HepG2 (cell line): ENCODE data around the gene IRF2BPL. TPM values are rescaled to one million over a fixed set of nuclear protein-coding genes. Genes with fewer than 3 reads are reported as not detected.

ENCODE experiments used
- ATAC-seq: fragments of 200-7000 bp; cut with Tn5 transposase; 3 replicates; pipeline ENCODE4 v1.9.1; 2020; ENCODE audit warnings: mild to moderate bottlenecking, moderate library complexity
- BruUV-seq: library from RNA; stranded (reverse); fragments of 400-500 nt; replicated peaks from 2 replicates; lab custom pipeline; 2021; lab: Mats Ljungman, UMichigan
- CTCF ChIA-PET: fragments of 300-600 bp; formaldehyde crosslinking; extraction: SDS; loops from one replicate; lab custom pipeline; 2021; ENCODE audit warnings: low total read pairs, inconsistent platforms, low intra/inter-chr PET ratio; lab: Yijun Ruan, JAX
- POLR2A ChIA-PET: fragments of 350-600 bp; sonication (Branson Sonifier 250); formaldehyde crosslinking; loops from one replicate; lab custom pipeline; 2020; ENCODE audit warnings: antibody characterized with exemption, inconsistent platforms; lab: Yijun Ruan, JAX
- DNase-seq: peaks from one replicate; pipeline ENCODE4 v3.0.0-alpha.2; 2015; ENCODE audit warnings: low spot score
- FAIRE-seq: peaks from 3 replicates; lab custom pipeline; 2011; peaks lifted over from hg19 to GRCh38; lab: Jason Lieb, UNC
- H2AFZ ChIP-seq: one replicate; pipeline ENCODE4 v1.6.1; 2011; ENCODE audit warnings: low read length, inconsistent platforms
- H3K27ac ChIP-seq: fragments of 300-600 bp; 3 replicates; pipeline ENCODE4 v1.8.0; 2011; ENCODE audit warnings: mixed run types, mild to moderate bottlenecking, mixed read lengths, low read length, inconsistent platforms; ENCODE audit not compliant: insufficient read depth; ENCODE audit errors: extremely low read length
- H3K27me3 ChIP-seq, 2 experiments: fragments of 200-600 bp in 1 of 2; 2 replicates in 1 of 2; 3 replicates in 1 of 2; pipeline versions ENCODE4 v1.6.0 to v1.8.0; 2011; ENCODE audit warnings: low read length in 2 of 2, mild to moderate bottlenecking in 2 of 2, moderate library complexity in 2 of 2, inconsistent platforms in 1 of 2; ENCODE audit not compliant: insufficient read depth in 2 of 2, control insufficient read depth in 1 of 2
- H3K36me3 ChIP-seq, 2 experiments: fragments of 200-600 bp in 1 of 2; replicated peaks in 1 of 2; 2 replicates in 1 of 2; 3 replicates in 1 of 2; pipeline versions ENCODE4 v1.5.1 to v1.8.0; 2011; ENCODE audit warnings: low read length in 2 of 2, inconsistent platforms in 1 of 2; ENCODE audit not compliant: insufficient read depth in 2 of 2, control insufficient read depth in 1 of 2
- H3K4me1 ChIP-seq: 2 replicates; pipeline ENCODE4 v1.5.1; 2012; ENCODE audit warnings: low read length, inconsistent platforms; ENCODE audit not compliant: insufficient read depth
- H3K4me2 ChIP-seq: 2 replicates; pipeline ENCODE4 v1.6.0; 2011; ENCODE audit warnings: low read depth, low read length, inconsistent platforms
- H3K4me3 ChIP-seq, 3 experiments: fragments of 200-600 bp in 1 of 3; sonication (generic), shearing (Covaris generic) in 1 of 3; replicated peaks in 1 of 3; 2 replicates each; pipeline ENCODE4 v1.5.1; 2011 to 2016; ENCODE audit warnings: low read length in 3 of 3, inconsistent platforms in 2 of 3, low read depth in 2 of 3, mild to moderate bottlenecking in 2 of 3, control low read depth in 1 of 3, mixed read lengths in 1 of 3; ENCODE audit not compliant: insufficient read depth in 1 of 3
- H3K79me2 ChIP-seq: one replicate; pipeline ENCODE4 v1.6.1; 2011; ENCODE audit warnings: low read length, inconsistent platforms; ENCODE audit not compliant: insufficient read depth
- H3K9ac ChIP-seq: 2 replicates; pipeline ENCODE4 v1.6.0; 2011; ENCODE audit warnings: mild to moderate bottlenecking, low read depth, low read length, inconsistent platforms; ENCODE audit not compliant: insufficient read depth
- H3K9me3 ChIP-seq: 2 replicates; pipeline ENCODE4 v1.5.1; 2012; ENCODE audit warnings: mild to moderate bottlenecking, low read length
- H4K20me1 ChIP-seq: 2 replicates; pipeline ENCODE4 v1.6.0; 2011; ENCODE audit warnings: inconsistent platforms, mild to moderate bottlenecking, low read length, moderate library complexity; ENCODE audit not compliant: insufficient read depth
- JUNB ChIP-seq: sonication (generic); formaldehyde crosslinking; IDR thresholded peaks from 2 replicates; pipeline ENCODE4 v1.8.0; 2022; ENCODE audit warnings: missing genetic modification reagents, mild to moderate bottlenecking, borderline replicate concordance
- MTF2 ChIP-seq: sonication (generic); formaldehyde crosslinking; IDR thresholded peaks from 2 replicates; pipeline ENCODE4 v1.5.0; 2020; ENCODE audit warnings: missing genetic modification reagents, borderline replicate concordance
- NFYB ChIP-seq: sonication (generic); formaldehyde crosslinking; IDR thresholded peaks from 2 replicates; pipeline ENCODE4 v1.4.0; 2020; ENCODE audit warnings: missing genetic modification reagents
- ZFX ChIP-seq: sonication (generic); formaldehyde crosslinking; IDR thresholded peaks from 2 replicates; pipeline ENCODE4 v1.4.0; 2020; ENCODE audit warnings: mild to moderate bottlenecking, low read depth, missing genetic modification reagents, moderate library complexity
- ZNF609 ChIP-seq: sonication (generic); formaldehyde crosslinking; IDR thresholded peaks from 2 replicates; pipeline ENCODE4 v1.4.0; 2020; ENCODE audit warnings: mild to moderate bottlenecking, missing genetic modification reagents, borderline replicate concordance
- ZNF792 ChIP-seq: IDR thresholded peaks from 2 replicates; pipeline ENCODE4 v1.6.1; 2016
- WGBS: methylation state at CpG from one replicate; pipeline ENCODE4 v1.1.6; 2017; ENCODE audit warnings: low lambda C conversion rate; 5-methylcytosine and 5-hydroxymethylcytosine counted together
- in situ Hi-C: cut with HindIII; loops from 2 replicates; pipeline ENCODE4 v1.10.0; 2017; ENCODE audit warnings: low pct_unique_long_range_greater_than_20kb; ENCODE audit not compliant: extremely low pct_ligation_motif_present
- intact Hi-C: fragments of 100-400 bp; cut with micrococcal nuclease; formaldehyde crosslinking; loops from one replicate; pipeline ENCODE4 v1.10.0; 2022; ENCODE audit not compliant: unreplicated experiment
- polyA plus RNA-seq, 8 experiments: library from polyadenylated mRNA; depleted of rRNA in 3 of 8; stranded (reverse) in 7 of 8; unstranded in 1 of 8; fragments of >200 nt; fragmentation: Illumina TruSeq in 4 of 8; extraction: Trizol in 4 of 8; gene quantifications; 2 replicates each; pipeline versions ENCODE4 v1.2.1 to v1.2.3, GENCODE V29; 2011 to 2016; ENCODE audit warnings: low read depth in 4 of 8, missing spikeins in 1 of 8, mixed read lengths in 1 of 8; ENCODE audit not compliant: insufficient read depth in 1 of 8
- total RNA-seq, 5 experiments: library from RNA; depleted of rRNA; stranded (reverse); fragments of >200 nt; fragmentation: Illumina TruSeq; extraction: Trizol; gene quantifications; 2 replicates each; pipeline ENCODE4 v1.2.3, GENCODE V29; 2016; ENCODE audit warnings: low read depth in 1 of 5
- TF ChIP-seq, protein P1 (sequence below): sonication (generic); formaldehyde crosslinking; IDR thresholded peaks from 2 replicates; pipeline ENCODE4 v1.4.0; 2020; ENCODE audit warnings: missing genetic modification reagents
- TF ChIP-seq, protein P2 (sequence below): sonication (generic); formaldehyde crosslinking; IDR thresholded peaks from 2 replicates; pipeline ENCODE4 v1.4.0; 2020; ENCODE audit warnings: missing genetic modification reagents, mild to moderate bottlenecking, borderline replicate concordance
- TF ChIP-seq, protein P3 (sequence below), 2 experiments: fragments of 450-650 bp in 1 of 2; sonication (generic) in 1 of 2; formaldehyde crosslinking; IDR thresholded peaks; 2 replicates each; pipeline versions ENCODE4 v1.5.0 to v1.8.0; 2020 to 2022; ENCODE audit warnings: mild to moderate bottlenecking in 1 of 2, missing genetic modification reagents in 1 of 2
- TF ChIP-seq, protein P4 (sequence below): sonication (generic); formaldehyde crosslinking; IDR thresholded peaks from 2 replicates; pipeline ENCODE4 v1.5.0; 2020; ENCODE audit warnings: mild to moderate bottlenecking, missing genetic modification reagents, moderate library complexity

Gene IRF2BPL
- total and polyA plus RNA-seq, 2 of the 13 experiments (the other 11 are each of a cell fraction or from before 2014, with no cell fraction given) = 6.6 to 8.4 TPM

- ChIA-PET CTCF (no interaction called here), POLR2A (interaction anchor here (0.7 to 1.5 kb wide), 8 partner anchors 9 to 80 kb away, joined by 3 to 9 read pairs (median 4); no protein-coding TSS in a partner anchor)
- FAIRE-seq = no peak
- TF ChIP-seq ZFX (CRISPR knock-in tag) (peak; percentile 77), ZNF609 (CRISPR knock-in tag) (no peak), JUNB (CRISPR knock-in tag) (no peak), NFYB (CRISPR knock-in tag) (peak; percentile 58), ZNF792 (no peak), MTF2 (CRISPR knock-in tag) (no peak)
- TF ChIP-seq, protein P1, sequence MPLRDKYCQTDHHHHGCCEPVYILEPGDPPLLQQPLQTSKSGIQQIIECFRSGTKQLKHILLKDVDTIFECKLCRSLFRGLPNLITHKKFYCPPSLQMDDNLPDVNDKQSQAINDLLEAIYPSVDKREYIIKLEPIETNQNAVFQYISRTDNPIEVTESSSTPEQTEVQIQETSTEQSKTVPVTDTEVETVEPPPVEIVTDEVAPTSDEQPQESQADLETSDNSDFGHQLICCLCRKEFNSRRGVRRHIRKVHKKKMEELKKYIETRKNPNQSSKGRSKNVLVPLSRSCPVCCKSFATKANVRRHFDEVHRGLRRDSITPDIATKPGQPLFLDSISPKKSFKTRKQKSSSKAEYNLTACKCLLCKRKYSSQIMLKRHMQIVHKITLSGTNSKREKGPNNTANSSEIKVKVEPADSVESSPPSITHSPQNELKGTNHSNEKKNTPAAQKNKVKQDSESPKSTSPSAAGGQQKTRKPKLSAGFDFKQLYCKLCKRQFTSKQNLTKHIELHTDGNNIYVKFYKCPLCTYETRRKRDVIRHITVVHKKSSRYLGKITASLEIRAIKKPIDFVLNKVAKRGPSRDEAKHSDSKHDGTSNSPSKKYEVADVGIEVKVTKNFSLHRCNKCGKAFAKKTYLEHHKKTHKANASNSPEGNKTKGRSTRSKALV = 0 out of 2 replicates have a peak, but pooled peaks have one; percentile 68
- TF ChIP-seq, protein P2, sequence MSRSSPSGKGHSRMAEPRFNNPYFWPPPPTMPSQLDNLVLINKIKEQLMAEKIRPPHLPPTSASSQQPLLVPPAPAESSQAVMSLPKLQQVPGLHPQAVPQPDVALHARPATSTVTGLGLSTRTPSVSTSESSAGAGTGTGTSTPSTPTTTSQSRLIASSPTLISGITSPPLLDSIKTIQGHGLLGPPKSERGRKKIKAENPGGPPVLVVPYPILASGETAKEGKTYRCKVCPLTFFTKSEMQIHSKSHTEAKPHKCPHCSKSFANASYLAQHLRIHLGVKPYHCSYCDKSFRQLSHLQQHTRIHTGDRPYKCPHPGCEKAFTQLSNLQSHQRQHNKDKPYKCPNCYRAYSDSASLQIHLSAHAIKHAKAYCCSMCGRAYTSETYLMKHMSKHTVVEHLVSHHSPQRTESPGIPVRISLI (CRISPR knock-in tag) = peak; percentile 97
- TF ChIP-seq, protein P3, sequence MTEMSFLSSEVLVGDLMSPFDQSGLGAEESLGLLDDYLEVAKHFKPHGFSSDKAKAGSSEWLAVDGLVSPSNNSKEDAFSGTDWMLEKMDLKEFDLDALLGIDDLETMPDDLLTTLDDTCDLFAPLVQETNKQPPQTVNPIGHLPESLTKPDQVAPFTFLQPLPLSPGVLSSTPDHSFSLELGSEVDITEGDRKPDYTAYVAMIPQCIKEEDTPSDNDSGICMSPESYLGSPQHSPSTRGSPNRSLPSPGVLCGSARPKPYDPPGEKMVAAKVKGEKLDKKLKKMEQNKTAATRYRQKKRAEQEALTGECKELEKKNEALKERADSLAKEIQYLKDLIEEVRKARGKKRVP (CRISPR knock-in tag; IDR thresholded peaks at IDR 0.05) = 0 out of 4 replicates have a peak, but pooled peaks of 1 of the 2 experiments have one; percentile 13
- TF ChIP-seq, protein P4, sequence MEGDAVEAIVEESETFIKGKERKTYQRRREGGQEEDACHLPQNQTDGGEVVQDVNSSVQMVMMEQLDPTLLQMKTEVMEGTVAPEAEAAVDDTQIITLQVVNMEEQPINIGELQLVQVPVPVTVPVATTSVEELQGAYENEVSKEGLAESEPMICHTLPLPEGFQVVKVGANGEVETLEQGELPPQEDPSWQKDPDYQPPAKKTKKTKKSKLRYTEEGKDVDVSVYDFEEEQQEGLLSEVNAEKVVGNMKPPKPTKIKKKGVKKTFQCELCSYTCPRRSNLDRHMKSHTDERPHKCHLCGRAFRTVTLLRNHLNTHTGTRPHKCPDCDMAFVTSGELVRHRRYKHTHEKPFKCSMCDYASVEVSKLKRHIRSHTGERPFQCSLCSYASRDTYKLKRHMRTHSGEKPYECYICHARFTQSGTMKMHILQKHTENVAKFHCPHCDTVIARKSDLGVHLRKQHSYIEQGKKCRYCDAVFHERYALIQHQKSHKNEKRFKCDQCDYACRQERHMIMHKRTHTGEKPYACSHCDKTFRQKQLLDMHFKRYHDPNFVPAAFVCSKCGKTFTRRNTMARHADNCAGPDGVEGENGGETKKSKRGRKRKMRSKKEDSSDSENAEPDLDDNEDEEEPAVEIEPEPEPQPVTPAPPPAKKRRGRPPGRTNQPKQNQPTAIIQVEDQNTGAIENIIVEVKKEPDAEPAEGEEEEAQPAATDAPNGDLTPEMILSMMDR (CRISPR knock-in tag) = 0 out of 2 replicates have a peak, but pooled peaks have one; percentile 5
These were observed 4.5 kb upstream of the IRF2BPL start for GRCh38 chr14:77032844-77033621.

More at GRCh38 chr14:77032844-77033621, 4.5 kb upstream of the IRF2BPL start:
- WGBS = 3% methylated on average over 22 of the region's 50 CpGs
- Histone ChIP-seq H3K27me3 (no peaks in the 10 kb centered on the region), H3K9ac (peak overlapping the region; percentile 61), H3K4me2 (peak overlapping the region; percentile 92), H2AFZ (no peak overlapping the region), H3K36me3 (no peaks in the 10 kb centered on the region), H3K4me1 (peaks cover 87% of the 10 kb centered on the region), H4K20me1 (no peaks in the 10 kb centered on the region), H3K79me2 (peaks cover 3% of the 10 kb centered on the region), H3K9me3 (no peaks in the 10 kb centered on the region), H3K4me3 (peak overlapping the region; percentile 54 to 75 (median 55)), H3K27ac (peak overlapping the region; percentile 64)
- intact Hi-C loops = no loop called here
- in situ Hi-C loops = no loop called here
- DNase-seq (peak; percentile 86), ATAC-seq (peak; percentile 73)
- BruUV-seq = no TSS peak
